SH-SY5Y (cell line): ENCODE data around the gene TSC22D3.

ENCODE experiments used
- GATA2 ChIP-seq: IDR thresholded peaks from 2 replicates; pipeline ENCODE4 v1.6.1; 2011; ENCODE audit warnings: mild to moderate bottlenecking, low read depth, low read length
- GATA3 ChIP-seq: IDR thresholded peaks from 2 replicates; pipeline ENCODE4 v1.6.1; 2011; ENCODE audit warnings: low read depth, mild to moderate bottlenecking, low read length, moderate library complexity

Gene TSC22D3

DNA sequence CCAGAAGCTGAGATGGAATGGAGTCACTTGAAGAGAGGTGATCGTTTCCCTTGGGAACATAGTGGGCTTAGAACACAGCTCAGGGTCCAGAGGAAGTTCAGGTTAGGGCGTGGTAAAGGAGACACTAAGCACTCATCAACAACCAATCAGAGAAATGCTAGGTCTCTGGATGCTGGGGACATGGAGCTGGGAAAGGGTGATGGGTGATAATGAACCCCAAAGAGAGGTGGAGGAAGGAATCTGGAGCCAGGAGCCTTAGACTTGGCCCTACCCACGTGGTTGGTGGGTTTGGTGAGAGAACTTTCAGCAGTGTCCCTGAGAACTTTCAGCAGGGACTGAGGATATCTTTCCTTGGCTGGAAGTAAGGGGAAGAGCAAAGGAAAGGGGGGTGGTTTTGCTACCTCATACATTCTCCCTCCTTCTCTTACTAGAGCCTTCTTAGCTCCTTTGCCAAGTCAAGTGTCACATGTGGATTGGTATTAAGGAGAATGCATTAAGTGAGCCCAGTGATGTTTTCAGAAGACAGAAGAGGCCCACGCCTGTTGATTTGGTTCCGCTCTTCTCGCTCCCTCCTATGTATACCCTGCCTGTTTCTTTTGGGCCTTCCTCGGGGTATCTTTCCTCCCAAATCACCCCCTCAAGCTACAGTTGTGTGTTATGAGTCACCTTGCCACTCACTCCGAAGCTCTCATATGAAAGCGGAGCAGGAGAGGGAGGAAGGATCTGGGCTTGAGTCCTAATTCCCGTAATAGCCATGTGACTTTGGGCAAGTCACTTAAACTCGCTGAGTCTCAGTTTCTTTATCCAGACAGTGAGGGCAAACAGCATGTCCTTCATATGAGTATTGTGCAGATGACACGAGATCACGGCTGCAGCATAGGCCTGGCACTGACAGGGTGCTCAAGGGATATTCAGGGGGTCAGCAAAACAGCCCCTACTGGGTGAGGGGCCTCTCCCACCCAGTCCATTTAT is 63.1 kb downstream of the TSC22D3 start:
- TF ChIP-seq GATA2 (no peak), GATA3 (no peak)

DNA sequence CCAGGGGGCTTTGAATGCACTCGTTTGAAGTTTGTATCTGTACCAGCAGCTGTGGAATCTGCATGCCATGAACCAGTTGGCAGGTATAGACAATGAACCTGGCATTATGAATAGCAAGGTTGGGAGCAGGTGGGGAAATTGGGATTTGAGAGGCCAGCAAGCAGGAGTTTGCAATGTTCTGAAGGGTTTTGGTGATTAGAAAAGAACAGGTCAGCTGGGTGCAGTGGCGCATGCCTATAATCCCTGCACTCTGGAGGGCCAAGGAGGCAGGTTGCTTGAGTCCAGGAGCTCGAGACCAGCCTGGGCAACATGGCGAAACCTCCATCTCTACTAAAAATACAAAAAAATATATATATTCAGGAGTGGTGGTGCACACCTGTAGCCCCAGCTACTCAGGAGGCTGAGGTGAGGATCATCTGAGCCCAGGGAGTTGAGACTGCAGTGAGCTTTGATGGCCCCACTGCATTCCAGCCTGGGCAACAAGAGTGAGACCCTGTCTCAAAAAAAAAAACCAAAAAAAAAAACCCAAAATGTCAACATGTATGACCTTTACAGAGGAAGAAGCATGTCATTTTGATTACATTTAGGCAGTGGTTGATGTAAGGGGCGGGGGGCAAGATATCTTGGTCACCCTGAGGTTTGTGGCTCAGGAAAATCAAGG is 63.9 kb downstream of the TSC22D3 start:
- TF ChIP-seq GATA2 (no peak), GATA3 (no peak)

DNA sequence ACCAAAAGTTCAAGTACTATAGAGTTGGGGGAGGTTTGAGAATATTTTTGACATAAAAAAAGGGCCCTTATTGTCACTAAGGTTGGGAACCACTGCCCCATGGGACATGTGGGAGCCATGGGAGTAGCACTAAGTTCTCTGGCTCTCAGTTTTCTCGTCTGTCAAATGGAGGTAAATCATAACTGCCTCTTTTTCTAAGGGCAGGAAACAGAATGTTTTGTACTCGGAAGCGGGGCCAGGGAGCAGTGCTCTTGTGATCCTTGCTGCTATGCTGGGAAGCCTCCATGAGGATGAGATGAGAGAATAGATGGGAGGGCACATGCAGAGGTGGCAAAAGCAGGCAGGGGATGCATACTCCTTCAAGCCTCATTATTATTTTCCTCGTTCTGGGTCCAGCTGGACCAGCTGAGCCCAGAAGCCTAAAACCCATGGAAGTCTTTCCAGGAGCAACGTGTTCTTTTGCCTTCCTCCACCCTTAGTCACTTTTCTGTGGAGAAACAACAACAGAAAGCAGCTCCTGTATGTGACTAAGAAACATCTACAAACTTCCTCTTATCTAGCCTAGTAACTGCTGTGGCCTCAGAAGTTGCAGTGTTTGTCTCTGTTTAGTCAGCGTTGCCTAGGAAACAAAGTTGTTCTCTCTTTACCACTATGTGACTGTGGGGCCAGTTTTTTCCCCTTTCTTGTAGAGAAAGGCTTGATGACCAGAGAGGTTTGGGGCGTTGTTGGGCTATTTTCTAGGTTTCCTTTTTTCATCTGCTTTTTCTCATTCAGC is 64.8 kb downstream of the TSC22D3 start:
- TF ChIP-seq GATA2 (no peak), GATA3 (no peak)

DNA sequence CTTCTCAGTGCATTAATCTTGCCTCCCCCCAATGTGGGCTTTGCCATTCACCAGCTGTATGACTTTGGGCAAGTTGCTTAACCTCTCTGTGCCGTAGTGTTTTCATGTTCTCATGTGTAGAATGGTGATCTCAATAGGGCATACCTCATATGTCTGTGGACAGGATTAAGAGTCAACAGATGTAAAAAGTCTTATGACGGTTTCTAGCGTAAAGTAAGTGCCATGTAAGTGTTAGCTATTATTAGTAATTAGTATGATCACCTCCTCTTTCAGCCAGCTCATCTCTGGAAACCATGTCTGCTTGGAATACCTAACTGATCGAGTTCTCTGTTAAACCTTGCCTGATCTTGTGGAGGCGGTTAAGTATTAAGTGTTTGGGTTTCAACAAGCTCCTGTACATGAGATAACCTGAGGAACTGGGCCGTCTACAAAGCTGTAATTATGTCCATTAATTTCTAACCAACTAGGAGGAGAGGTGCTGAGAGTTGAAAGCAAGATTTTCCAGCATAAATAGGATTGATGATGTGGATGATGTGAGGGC is 66.3 kb downstream of the TSC22D3 start:
- TF ChIP-seq GATA3 (no peak), GATA2 (no peak)

DNA sequence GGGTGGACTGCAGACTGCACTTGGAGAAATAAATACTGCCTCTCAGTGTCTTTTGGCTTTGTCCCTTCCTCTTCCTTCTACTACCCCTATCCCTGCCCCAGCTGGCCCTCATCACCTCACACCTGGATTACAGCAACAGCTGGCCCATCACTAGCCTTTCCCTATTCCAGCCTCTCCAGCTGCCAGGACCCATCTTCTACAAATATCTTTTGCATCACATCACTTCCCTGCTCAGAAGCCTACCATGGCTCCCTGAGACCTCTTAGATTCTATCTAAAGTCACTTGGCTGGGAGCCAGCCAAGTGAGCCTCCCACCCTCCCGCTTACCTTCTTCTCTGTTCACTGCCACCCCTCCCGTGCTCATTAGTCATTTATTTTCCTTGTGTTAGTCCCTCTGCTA is 66.8 kb downstream of the TSC22D3 start:
- TF ChIP-seq GATA2 (no peak), GATA3 (no peak)

DNA sequence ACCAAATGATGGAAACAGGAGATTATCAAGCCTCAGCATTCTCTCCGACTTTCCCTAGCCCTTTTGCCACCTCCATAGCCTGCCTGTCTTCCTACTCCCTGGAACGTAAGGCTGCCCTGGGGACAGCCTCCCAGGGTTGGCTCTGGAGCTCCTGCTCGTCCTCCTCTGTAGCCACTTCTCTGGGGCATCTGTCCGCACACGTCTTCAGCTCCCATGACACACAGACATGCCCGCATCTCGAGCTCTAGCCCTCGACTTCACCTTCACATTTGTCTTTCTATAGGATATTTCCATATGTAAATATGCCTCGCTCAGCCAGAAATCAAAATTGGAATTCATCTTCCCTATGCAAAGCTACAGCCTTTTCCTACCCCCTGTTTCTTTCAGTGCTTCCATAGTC is 67.7 kb downstream of the TSC22D3 start:
- TF ChIP-seq GATA3 = no peak
- no peak for TF ChIP-seq GATA2

DNA sequence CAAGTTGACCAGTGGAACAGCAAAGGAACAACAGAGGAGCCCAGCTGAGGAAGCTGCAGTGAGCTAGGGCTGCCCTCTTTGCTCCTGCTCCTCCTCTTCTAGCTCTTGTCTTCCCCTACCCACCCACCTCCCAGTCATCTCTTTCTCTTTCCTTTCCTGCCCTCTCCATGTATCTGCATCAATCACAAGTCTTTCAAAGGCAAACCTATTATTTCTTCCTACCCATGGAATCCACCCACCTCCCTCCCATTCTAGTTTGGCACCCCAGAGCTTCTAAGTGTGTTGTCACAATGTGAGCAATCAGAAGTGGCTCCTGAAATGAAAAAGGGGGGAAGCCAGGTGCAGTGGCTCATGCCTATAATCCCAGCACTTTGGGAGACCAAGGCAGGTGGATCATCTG is 69.3 kb downstream of the TSC22D3 start:
- TF ChIP-seq GATA2 = no peak
- no peak for TF ChIP-seq GATA3

DNA sequence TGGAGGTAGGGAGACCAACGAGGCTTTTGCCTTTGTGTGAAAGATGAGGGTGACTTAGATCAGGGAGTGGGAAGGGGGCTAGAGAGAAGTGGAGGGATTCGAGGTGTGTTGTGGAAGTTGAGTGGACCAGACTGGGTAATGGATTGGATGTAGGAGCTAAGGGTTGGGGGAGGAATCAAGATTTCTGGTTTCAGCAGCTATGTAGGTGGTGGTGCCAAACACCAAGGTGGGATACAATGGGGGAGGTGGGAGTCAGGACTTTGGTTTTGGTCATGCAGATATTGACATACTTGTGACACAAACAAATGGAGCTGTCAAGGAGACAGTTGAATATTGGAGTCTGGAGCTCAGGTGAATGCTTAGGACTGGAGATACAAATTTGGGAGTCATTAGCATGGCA is 71.0 kb downstream of the TSC22D3 start:
- no peak for TF ChIP-seq GATA2
- no peak for TF ChIP-seq GATA3

DNA sequence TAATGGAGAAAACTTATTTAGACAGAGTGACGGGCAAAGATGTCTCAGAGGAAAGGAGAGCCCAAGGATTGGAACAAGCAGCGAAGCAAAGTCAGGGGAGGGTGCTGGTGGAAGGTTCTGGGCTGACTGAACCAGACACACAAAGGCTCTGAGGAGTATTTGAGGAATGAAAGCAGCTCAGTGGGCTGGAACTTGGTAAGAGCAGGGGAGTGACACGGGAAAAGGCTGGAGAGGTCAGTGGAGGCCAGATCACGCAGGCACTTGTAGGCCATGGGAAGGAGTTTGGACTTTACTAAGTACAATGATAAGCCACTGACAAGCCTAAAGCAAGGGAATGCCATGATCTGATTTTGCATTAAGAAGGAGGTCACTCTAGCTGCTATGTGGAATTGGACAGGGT is 71.4 kb downstream of the TSC22D3 start:
- TF ChIP-seq GATA2 (no peak), GATA3 (no peak)

DNA sequence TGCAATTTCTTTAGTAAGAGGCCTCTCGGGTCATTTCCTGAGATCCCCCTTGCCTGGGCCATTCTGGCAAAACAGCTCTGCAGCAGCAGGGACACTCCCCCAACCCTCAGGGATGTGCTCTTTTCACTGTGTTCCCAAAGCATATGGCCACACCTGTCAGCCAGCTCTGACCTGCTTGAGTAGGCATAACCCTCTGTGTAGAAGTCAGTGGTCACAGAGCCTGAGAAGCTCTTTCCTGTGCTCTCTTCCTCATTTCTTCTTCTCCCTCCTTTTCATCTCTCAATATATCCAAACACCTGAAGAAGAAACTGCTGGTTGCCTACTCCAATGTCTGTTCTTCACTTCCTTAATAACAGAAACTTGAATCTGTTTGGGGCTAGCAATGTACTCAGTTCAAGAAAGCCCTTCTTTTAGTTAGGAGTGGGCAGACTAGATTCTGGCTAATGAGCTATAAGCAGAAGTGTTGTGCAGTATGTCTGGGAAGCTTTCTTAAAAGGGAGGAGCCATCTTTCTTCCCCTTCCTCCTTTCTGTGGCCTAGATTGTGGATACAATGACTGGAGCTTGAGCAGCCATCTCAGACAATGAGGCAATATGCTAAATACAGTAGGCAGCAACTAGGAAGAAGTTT is 74.0 kb downstream of the TSC22D3 start:
- TF ChIP-seq GATA2 = no peak
- TF ChIP-seq GATA3 = no peak

DNA sequence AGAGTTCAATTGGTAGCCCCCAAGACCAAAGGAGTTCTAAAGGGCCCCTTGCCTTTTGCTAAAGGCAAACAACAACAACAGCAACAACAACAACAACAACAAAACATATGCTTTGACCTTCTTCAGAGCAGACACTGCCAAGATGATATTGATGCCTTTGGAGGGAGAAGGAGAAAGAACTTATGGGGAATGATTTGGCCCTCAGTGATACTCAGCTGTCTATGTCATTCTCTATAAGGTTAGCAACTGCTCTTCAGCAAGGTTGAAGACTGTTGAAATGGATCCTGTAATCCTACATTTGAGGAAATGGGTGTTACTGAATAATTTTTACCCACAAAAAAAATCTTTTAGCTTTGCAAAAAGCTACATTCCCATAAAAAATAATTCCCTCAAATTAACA is 74.8 kb downstream of the TSC22D3 start:
- no peak for TF ChIP-seq GATA3
- TF ChIP-seq GATA2 = no peak

DNA sequence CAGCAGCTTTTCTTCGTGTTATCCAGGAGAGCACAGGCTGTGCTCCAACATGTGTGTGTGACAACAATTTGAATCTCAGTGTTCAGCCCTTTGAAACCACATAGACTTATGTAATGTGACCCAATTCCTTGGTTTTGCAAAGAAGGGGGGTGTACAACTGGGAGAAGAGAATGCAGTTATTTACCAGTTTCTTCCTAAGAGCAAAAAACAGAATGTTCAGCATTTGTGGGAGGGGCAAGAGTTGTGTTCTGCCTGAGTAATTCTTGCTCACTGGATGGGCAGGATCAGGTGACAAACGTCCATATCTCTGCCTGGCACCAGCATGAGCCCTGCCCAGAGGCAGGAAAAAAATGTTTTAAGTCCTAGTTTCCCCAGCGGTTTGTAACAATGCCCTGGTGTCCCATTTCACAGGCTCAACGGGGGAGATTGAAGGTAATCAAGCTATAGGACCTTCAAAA is 75.2 kb downstream of the TSC22D3 start:
- TF ChIP-seq GATA3 (no peak), GATA2 (no peak)

DNA sequence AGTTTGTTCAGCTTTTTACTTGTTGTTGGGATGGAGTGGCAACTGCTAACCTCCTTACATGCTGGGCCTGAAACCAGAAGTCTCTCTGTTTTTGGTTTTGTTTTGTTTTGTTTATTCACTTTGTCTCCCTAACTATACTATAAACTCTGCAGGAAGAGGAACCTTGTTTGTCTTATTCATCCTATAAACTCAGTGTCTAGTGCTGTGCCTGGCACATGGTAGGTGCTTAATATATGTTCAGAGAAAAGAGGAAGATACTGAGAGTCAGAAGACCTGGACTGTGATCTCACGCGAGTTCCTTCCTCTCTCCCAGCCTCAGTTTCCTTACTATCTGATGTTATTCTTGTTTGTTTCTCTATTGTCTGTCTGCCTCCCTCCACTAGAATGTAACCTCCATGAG is 76.0 kb downstream of the TSC22D3 start:
- TF ChIP-seq GATA3 = no peak
- TF ChIP-seq GATA2 = no peak
